K562 (cell line): ENCODE results near the gene CCDC85A.

Experiments
- ATF2 ChIP-seq: sonication (generic); formaldehyde crosslinking; IDR thresholded peaks from 2 replicates; pipeline ENCODE4 v1.8.1; 2022; ENCODE audit warnings: missing genetic modification reagents
- CTCF ChIP-seq, 3 experiments: IDR thresholded peaks in 2 of 3; conservative IDR thresholded peaks in 1 of 3; 2 replicates each; pipeline ENCODE4 v1.5.1; 2011 to 2012; ENCODE audit warnings: low read length in 3 of 3, mild to moderate bottlenecking in 3 of 3, control low read depth in 2 of 3, improper control_type of control experiment in 1 of 3, inconsistent platforms in 1 of 3, low read depth in 1 of 3, mixed read lengths in 1 of 3, moderate library complexity in 1 of 3; ENCODE audit not compliant: insufficient read depth in 2 of 3
- MAFK ChIP-seq: IDR thresholded peaks from 2 replicates; pipeline ENCODE4 v1.6.1; 2011; ENCODE audit warnings: low read length, improper control_type of control experiment
- MTA2 ChIP-seq: fragments of 450-650 bp; IDR thresholded peaks from 2 replicates; pipeline ENCODE4 v1.6.1; 2016; ENCODE audit warnings: low read depth
- NEUROD1 ChIP-seq: fragments of 150-350 bp; IDR thresholded peaks from 2 replicates; pipeline ENCODE4 v1.6.1; 2014; ENCODE audit warnings: borderline replicate concordance, low read length, low read depth; ENCODE audit not compliant: partially characterized antibody
- POLR2AphosphoS2 ChIP-seq: IDR thresholded peaks from 2 replicates; pipeline ENCODE4 v1.6.1; 2012; ENCODE audit warnings: low read length, improper control_type of control experiment
- RBBP5 ChIP-seq: fragments of 200-600 bp; sonication (generic); IDR thresholded peaks from 2 replicates; pipeline ENCODE4 v1.6.1; 2012; ENCODE audit warnings: borderline replicate concordance, mild to moderate bottlenecking, low read length, control low read depth, inconsistent platforms; ENCODE audit not compliant: insufficient read depth, poor library complexity, severe bottlenecking
- SMAD3 ChIP-seq: fragments of 450-650 bp; formaldehyde crosslinking; conservative IDR thresholded peaks from 2 replicates; pipeline ENCODE4 v1.4.0; 2020; ENCODE audit warnings: mild to moderate bottlenecking
- SMARCB1 ChIP-seq: IDR thresholded peaks from 2 replicates; pipeline ENCODE4 v1.6.1; 2011; ENCODE audit warnings: improper control_type of control experiment, low read depth; ENCODE audit not compliant: insufficient read length
- ZNF639 ChIP-seq, 2 experiments: fragments of 200-800 bp in 1 of 2; sonication (Bioruptor generic) in 1 of 2; sonication (generic) in 1 of 2; formaldehyde crosslinking in 1 of 2; IDR thresholded peaks in 1 of 2; conservative IDR thresholded peaks in 1 of 2; 2 replicates each; pipeline versions ENCODE4 v1.5.0 to v1.6.1; 2016 to 2020; ENCODE audit warnings: missing compliant biosample characterization in 1 of 2, missing genetic modification characterization in 1 of 2, missing genetic modification reagents in 1 of 2
- ZNF644 ChIP-seq: fragments of 200-800 bp; sonication (Bioruptor generic); IDR thresholded peaks from 2 replicates; pipeline ENCODE4 v1.6.1; 2016; ENCODE audit warnings: low read depth, missing genetic modification characterization, missing compliant biosample characterization

DNA sequence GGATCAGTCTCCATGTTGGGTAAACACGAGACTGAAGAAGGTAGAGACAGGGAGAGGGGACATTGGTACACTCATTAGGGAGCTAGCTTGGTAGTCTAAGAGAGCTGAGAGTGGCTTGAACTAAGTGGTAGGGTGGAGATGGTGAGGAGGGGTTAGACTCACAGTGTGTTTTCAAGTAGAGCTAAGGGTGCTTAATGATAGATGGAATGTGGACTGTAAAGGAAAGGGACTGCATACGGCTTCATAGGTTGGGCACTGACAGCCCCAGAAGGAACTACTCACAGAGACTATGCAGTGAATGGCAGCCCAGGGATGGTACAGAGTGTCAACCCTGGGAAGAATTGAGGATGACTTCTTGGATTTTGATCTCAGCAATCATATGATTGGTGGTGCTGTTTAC is 178.1 kb downstream of the CCDC85A start:
- TF ChIP-seq NEUROD1 (no peak), ZNF639 (CRISPR knock-in tag; conservative IDR thresholded peaks at IDR 0.05 in 1 of 2, IDR thresholded peaks at IDR 0.05 in 1 of 2) (no peak), ZNF644 (tag) (no peak), CTCF (IDR thresholded peaks at IDR 0.05 in 2 of 3, conservative IDR thresholded peaks at IDR 0.05 in 1 of 3; ENCODE audit: insufficient read depth in 2 of 3, low read depth in 1 of 3, low read length in 3 of 3) (no peak), SMAD3 (CRISPR knock-in tag) (no peak), ATF2 (CRISPR knock-in tag) (no peak), RBBP5 (no peak), MTA2 (no peak), SMARCB1 (no peak), POLR2AphosphoS2 (no peak), MAFK (no peak)
